T-helper 1 cell treated with Interleukin-12 subunit alpha and Interleukin-12 subunit beta and Interleukin-4 antibody, amounts not matched to agents 30 ng/mL and 1 ng/mL, for 36 hours (primary cell): ENCODE results near the gene SOSTDC1. TPM values are rescaled to one million over a fixed set of nuclear protein-coding genes. Genes with fewer than 3 reads are reported as not detected.
"Not testable (repeated sequence)": the region's sequence is repeated elsewhere in the genome, so short reads cannot be mapped to it uniquely, and the experiment has no call there.

Source experiments
- intact Hi-C: fragments of 100-400 bp; cut with micrococcal nuclease; formaldehyde crosslinking; loops from one replicate; pipeline ENCODE4 v1.15.1; 2024
- total RNA-seq: library from RNA; stranded (reverse); gene quantifications from 2 replicates; pipeline ENCODE4 v1.2.3, GENCODE V29; 2022

The SOSTDC1 gene
- total RNA-seq, result not detected in 2 replicates

GRCh38 chr7:16465469-16466361, at the start of gene SOSTDC1:
Gene SOSTDC1, minus strand, starts transcription at chr7:16465738. Its CDS starts 70 bp downstream, at chr7:16465668.
- intact Hi-C loops, result no loop called here

- intact Hi-C loops, result no loop called here
Observed at GRCh38 chr7:16514729-16515128, 49.2 kb upstream of the SOSTDC1 start.

GRCh38 chr7:16514271-16514670, 48.7 kb upstream of the SOSTDC1 start:
- intact Hi-C loops, result no loop called here

GRCh38 chr7:16512097-16512496, 46.6 kb upstream of the SOSTDC1 start:
- intact Hi-C loops, result no loop called here

GRCh38 chr7:16511314-16511713, 45.8 kb upstream of the SOSTDC1 start:
- intact Hi-C loops, result no loop called here

GRCh38 chr7:16509829-16510228, 44.3 kb upstream of the SOSTDC1 start:
- intact Hi-C loops, result no loop called here

GRCh38 chr7:16506422-16506821, 40.9 kb upstream of the SOSTDC1 start:
- intact Hi-C loops, result not testable (repeated sequence)

GRCh38 chr7:16504019-16504418, 38.5 kb upstream of the SOSTDC1 start:
- intact Hi-C loops, result no loop called here

GRCh38 chr7:16502303-16502702, 36.8 kb upstream of the SOSTDC1 start:
- intact Hi-C loops, result no loop called here

GRCh38 chr7:16498122-16498521, 32.6 kb upstream of the SOSTDC1 start:
- intact Hi-C loops, result no loop called here

- intact Hi-C loops, result no loop called here
Observed at GRCh38 chr7:16494955-16495719, 29.6 kb upstream of the SOSTDC1 start.

- intact Hi-C loops, result no loop called here
Observed at GRCh38 chr7:16494551-16494950, 29.0 kb upstream of the SOSTDC1 start.

- intact Hi-C loops, result no loop called here
Observed at GRCh38 chr7:16493266-16493665, 27.7 kb upstream of the SOSTDC1 start.

- intact Hi-C loops, result no loop called here
Observed at GRCh38 chr7:16492513-16493062, 27.1 kb upstream of the SOSTDC1 start.

- intact Hi-C loops, result no loop called here
Observed at GRCh38 chr7:16491148-16491547, 25.6 kb upstream of the SOSTDC1 start.

- intact Hi-C loops, result no loop called here
Observed at GRCh38 chr7:16484453-16485158, 19.1 kb upstream of the SOSTDC1 start.

- intact Hi-C loops, result no loop called here
Observed at GRCh38 chr7:16479591-16479990, 14.1 kb upstream of the SOSTDC1 start.

- intact Hi-C loops, result no loop called here
Observed at GRCh38 chr7:16479161-16479560, 13.6 kb upstream of the SOSTDC1 start.

- intact Hi-C loops, result no loop called here
Observed at GRCh38 chr7:16471933-16472332, 6.4 kb upstream of the SOSTDC1 start.

GRCh38 chr7:16463949-16464715, 1.4 kb downstream of the SOSTDC1 start:
- intact Hi-C loops, result no loop called here

- intact Hi-C loops, result no loop called here
Observed at GRCh38 chr7:16463520-16463919, 2.0 kb downstream of the SOSTDC1 start.
